Measurements from ENCODE around the gene STK11IP.

DNA sequence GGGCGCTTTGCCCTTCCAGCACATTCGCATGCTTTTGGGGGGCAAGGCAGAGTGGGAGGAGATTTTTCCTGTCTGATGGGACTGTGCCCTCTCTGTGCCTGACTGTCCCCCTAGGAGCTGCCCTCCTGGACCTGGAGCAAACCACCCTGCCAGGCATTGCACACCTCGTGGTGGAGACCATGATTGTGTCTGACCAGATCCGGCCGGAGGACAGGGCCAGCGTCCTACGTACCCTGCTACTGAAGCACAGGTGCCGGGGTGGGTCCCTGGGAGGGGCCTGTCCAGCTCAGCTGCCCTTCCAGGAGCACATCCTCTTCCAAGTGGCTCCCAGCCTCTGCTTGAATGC lies 35.1 kb downstream of the STK11IP start:
- TF ChIP-seq, protein P1, sequence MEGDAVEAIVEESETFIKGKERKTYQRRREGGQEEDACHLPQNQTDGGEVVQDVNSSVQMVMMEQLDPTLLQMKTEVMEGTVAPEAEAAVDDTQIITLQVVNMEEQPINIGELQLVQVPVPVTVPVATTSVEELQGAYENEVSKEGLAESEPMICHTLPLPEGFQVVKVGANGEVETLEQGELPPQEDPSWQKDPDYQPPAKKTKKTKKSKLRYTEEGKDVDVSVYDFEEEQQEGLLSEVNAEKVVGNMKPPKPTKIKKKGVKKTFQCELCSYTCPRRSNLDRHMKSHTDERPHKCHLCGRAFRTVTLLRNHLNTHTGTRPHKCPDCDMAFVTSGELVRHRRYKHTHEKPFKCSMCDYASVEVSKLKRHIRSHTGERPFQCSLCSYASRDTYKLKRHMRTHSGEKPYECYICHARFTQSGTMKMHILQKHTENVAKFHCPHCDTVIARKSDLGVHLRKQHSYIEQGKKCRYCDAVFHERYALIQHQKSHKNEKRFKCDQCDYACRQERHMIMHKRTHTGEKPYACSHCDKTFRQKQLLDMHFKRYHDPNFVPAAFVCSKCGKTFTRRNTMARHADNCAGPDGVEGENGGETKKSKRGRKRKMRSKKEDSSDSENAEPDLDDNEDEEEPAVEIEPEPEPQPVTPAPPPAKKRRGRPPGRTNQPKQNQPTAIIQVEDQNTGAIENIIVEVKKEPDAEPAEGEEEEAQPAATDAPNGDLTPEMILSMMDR (IDR thresholded peaks at IDR 0.05; ENCODE audit: low read length), result no peak
- no peak for TF ChIP-seq EZH2phosphoT487 (IDR thresholded peaks at IDR 0.05; ENCODE audit: low read length)
- TF ChIP-seq EZH2 (optimal IDR thresholded peaks at IDR 0.05; ENCODE audit: low read depth, low read length), result no peak
